HG03460 (cell line): Measurements from ENCODE around the gene SHISAL1.

ENCODE experiments used
- ATAC-seq: cut with Tn5 transposase; IDR thresholded peaks from one replicate; pipeline ENCODE4 v1.9.1; 2021; ENCODE audit not compliant: unreplicated experiment

Gene SHISAL1

DNA sequence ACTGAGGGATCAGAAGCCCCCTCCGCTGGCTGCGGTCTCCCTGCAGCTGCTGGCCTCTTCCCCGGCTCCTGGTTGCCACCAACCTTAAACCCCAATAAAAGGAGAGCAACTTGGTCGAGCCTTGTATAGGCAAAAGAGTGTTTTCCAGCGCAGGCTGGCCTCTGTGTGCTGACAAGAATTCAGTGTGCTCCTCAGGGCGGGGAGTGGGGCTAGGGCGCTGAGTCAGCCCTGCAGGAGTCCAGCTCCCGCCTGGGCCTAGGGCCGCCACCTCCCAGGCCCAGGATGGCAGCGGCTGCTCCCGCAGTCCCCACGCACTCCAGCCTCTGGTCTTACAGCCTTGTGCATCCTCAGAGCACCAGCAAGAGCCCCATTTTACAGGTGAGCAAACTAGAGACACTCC is at the start of gene SHISAL1:
TSS of gene SHISAL1 (minus strand) at position 186 of the 400 bp plus-strand sequence. CDS start 12,006 bp downstream, outside the sequence.
- ATAC-seq: no peak

DNA sequence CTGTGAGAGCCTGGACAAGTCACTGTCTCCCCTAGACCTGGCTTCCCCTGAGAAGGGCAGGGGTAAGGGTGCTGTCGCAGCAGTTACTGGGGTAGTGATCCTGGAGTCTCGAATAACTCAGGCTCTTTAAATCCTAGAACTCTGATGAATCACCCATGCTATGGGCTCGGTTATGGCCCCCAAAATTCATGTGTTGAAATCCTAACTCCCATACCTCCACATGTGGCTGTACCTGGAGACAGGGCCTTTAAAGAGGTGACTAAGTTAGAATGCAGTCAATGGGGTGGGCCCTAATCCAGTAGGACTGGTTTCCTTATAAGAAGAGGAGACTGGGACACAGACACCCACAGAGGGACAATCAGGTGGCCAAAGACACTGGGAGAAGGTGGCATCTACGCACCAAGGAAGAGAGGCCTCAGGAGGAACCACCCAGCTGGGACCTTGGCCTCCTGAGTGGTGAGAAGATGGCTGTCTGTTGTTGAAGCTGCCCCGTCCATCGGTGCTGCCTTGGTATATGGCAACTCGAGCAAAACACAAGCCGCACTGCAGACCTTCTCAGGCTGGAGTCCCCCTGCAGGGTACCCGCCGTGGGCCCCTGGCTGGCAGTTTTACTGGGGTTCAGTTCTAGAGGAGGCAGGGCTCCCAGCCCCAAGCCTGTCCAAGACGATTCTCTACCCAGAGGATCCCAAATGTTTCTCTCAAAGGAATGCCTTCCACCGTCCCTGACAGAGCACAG is 48.8 kb upstream of the SHISAL1 start:
- ATAC-seq: no peak

DNA sequence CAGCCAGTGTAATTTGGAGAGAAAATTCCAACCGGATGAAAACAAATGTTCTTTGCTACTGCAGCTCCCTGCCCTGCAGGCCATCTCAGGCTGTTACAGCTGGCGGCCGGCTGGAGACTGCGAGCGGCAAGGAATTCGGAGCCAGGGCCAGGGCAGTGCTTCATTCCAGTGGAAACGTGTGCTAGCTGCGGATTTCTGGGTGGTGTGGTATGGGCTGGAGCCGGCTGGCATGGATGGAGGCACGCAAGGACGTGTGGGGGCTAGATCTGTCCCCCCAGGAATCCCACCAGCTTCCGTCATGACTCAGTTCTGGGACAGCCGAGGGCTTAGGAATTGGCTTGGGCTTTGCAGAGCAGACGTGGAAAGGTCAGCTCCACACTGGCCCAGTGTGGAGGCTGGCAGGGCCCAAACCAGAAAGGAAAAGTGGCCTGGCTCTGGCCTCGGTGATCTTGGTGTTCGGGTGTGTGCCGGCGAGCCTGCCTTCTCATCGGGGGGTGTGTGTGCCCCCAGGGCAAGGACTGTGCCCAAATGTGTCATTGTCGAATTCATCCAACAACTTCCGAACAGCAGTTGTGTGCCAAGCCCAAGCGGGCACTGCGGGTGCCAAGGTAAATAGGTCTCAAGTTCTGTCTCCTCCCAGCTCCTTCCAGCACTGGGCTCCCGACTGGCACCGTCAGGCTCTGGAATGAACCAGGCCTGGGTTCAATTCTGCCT is 48.1 kb upstream of the SHISAL1 start:
- ATAC-seq: no peak

DNA sequence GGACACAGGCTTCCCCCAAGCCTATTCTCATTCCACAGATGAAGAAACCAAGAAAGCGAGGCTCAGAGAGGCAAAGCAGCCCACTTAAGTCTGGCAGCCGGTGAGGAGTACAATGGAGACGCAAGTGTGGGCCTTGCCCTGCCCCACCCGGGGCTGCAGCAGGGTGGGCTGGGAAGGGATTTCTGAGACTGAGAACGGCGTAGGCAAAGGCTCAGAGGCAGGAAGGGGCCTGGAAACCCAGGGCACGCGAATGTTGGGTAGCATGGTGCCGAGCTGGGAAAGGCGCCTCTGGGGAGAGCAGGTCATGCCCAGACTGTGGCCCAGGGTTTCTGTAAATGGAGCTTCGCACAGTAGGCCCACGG is 47.5 kb upstream of the SHISAL1 start:
- ATAC-seq: no peak

DNA sequence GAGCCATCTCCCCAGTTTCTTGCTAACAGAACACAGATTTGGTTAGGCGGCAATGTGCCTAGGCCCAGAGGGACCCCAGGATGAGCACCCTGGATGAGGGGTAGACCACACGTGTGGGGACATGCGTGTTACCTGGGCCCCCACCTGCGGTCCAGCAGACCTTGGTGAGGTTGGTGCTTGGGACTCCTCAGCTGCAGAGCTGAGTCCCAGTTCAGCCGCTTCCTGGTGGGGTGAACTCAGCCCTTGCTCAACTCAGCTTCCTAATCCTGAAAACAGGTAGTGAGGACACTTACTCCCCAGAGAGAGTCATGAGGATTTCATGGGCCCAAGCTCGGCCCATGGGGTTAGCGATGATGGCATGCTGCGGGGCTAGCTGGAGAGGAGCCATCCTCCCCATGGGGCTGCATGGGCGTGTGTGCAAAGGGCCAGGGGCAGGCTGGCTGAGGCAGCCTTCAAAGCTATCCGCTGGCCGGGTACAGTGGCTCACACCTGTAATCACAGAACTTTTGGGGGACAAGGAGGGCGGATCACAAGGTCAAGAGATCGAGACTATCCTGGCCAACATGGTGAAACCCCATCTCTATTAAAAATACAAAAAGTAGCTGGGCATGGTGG is 46.9 kb upstream of the SHISAL1 start:
- no peak for ATAC-seq

DNA sequence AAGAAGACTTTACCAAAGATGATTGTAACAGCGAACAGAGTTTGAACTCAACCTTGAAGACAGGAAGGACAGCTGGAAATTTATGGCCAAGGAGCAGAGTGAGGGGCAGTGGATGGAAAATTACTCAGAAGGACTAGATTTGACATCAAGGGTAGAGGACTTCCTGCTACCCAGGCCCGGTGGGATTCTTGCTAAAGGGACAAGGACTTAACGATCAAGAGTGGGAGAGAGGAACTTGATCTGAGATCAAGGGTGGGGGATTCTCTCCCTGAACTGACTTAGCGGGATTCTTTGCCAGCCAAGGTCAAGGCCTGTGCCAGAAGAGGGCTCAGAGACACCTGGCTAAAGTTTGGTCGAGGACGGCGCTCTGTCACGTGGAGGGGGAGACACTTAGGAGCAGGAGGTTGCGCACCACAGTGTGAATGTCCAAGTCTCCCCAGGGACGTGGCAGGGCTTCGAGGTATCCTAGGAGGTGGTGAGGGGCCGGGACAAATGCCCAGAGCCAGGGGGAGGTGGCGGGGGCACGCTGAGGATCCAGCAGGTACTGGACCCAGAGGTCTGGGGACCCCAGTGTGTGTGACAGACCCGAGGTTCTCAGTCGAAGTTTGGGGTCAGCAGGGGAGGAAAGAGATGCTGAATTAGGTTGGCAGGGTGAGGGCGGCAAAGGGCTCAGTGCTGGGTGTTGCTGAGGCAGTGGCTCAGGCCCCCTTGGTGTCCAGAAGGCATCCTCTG is 46.1 kb upstream of the SHISAL1 start:
- no peak for ATAC-seq

DNA sequence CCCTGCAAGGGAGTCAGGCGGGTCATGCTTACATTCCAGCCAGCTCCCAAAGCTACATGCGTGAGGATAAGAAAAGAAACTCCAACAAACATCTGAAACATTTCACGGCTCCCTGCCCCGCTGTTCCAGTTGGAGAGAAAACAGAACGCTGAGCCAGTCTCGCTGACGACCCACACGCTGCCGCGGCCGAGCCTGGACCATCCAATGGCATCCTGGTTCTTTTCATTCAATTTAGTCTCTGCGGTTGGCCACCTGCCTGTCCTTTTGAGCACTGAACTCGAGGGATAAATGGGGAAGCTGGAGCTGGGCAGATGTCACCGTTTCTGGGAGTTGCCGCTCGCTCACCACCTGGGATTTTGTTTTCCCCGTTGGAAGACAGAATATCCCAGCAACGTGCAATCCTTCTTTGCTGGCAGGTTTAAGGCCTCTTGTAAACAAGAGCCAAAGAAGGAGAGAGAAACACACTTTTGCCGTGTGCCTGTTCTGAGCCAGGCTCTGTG is 45.3 kb upstream of the SHISAL1 start:
- no peak for ATAC-seq

DNA sequence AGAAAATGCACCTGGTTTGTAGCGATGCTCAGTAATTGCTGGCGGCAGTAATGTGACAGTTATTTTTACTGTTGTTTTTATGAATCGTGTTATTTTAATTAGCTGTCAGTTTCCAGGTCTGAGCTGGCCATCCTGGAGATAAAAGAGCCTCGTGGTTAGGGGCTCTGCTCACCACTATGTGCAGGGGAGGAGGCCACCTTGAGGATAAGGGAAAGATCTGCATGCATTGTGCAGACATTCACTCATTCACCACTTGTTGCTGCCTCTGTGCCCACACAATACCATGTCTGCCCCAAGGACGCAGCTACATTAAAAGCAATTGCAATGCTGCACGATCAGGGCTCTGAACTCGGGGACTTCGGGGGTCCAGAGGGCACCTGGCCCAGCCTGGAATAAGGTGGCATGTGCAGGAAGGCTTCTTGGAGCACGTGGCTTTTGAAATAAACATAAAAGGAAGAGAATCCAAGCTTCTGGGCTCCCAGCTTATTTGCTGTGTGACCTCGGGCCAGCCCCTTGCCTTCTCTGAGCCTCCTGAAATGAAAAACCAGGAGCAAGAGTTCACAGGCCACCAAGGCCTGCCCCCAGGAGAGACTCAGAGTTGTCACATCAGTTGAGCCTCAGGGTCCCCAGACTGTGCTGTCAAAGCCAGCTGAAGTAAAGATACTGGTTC is 44.7 kb upstream of the SHISAL1 start:
- no peak for ATAC-seq

DNA sequence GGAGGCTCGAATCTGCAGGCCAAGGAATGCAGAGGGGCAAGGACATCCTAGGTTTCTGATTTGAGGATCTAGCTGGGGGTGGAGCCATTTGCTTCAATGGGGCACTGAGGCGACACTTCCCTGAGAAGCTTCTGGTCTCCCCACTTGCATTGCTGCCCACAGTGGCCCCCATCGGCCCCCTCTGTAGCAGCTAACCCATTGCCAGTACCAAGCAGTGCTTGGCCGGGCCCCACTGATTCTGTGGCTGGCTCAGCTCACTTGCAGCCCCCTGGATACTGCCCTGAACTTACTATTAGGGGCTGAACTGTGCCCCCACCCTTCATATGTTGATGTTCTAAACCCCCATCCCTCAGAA is 42.9 kb upstream of the SHISAL1 start:
- ATAC-seq: no peak

DNA sequence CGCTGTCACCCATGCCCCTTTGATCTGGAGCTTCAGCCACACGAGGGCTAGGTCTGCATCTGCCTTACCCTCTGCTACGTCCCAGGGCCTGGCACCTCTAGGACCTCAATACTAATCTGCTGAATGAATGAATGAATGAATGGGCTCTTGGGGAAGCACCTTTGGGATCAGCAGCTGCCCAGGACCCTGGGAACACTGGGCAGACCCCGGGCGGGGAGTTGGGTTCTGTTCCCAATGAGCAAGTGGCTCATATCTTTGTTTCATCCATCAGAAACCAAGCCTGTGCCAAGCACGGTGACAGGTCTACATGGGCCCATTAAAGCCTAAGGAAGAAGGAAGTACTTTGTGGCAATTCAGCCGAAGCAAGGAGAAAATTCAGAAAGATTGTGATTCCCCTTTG is 41.5 kb upstream of the SHISAL1 start:
- no peak for ATAC-seq

DNA sequence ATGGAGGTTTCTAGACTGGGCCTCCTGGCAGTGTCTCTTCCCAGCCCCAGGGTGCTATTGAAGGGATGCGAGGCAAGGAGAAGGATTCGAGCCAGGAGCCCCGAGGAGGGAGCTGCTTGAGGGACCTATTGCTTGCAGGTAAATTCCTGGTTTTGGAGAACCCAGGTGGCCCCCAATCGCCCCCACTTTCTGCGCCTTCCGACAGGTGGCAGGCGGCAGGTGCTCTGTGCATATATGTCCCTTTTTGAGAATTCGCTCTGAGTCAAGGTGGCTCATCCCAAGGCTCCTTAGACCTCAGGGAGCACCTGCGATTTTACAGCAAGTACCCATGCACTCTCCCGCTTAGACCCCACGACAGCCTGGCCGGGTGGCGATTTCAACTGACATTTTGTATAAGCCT is 40.3 kb upstream of the SHISAL1 start:
- no peak for ATAC-seq

DNA sequence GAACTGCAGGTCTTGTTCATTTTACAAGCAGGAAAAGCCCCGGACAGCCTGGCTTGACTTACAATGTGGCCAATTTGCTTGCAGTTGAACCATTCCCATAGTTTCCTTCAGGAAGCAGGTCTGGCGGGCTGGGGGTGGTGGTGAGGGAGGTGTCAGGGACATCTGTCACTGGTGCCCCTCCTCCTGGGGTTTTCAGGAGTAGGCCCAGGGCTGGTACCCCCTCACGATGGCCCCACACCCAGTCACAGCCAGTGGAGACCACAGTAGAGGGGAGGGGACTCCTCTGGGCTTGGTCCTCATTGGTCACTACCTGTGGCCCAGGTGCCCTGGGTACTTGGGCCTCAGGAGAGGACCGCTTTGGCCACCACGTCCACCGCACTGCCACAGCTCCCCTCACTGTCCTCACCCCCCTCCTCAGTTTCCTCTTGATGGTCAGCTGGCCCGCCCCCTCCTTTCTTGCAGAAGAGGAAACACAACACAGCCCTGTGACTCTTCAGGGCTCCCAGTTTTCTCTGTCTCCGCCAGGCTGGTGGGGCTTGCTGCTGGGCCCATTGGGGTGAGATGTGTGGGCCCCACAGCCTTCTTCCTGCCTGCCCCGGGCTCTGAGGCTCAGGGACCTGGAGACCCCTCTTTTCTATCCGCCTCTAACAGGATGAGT is 39.8 kb upstream of the SHISAL1 start:
- no peak for ATAC-seq

DNA sequence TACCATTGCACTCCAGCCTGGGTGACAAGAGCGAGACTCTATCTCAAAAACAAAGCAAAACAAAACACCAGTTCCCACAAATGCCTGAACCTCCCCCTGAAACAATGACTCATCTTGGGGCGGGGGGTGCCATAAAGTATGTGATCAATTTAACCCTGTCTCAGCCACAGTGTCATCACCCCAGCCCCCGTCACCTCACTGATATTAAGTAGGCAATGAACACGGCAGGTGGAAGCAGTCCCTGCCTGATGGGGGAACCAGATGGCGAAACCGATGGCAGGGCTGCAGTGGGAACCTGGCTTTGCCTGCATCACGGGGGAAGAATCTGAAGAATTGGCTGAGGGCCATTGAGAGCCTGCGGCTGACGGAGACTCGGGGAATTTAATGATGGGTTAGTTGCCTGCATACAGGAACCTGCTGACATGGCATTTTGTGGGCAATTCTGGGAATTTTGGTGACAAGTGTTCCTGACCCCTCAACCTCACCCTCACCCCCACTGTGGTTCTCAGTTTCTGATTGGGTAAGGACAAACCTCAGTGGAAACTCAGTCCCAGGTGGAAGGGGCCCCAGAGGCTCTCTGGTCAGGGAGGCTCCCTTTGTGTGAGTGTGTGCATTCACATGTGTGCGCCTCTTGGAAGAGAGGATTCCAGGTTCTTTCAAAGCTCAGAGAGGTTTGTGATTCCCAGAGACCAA is 39.1 kb upstream of the SHISAL1 start:
- no peak for ATAC-seq

DNA sequence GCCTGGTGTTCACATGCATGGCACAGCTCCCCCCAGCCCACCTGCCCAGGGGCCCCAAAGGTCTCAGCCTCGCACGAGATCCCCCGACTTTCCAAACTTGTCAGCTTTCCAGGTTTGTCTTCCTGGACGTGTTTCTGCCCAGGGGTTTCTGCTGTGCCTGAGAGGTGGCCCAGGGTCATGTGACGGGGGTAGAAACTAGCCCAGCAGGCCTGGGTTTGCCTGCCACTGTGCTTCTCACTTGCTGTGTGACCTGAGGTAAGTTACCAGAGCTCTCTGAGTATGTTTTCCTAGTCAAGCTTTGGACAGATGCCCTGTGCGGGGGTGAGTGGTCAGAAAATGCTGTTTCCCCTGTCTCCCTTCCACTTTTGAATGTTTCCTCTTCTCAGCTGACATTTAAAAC is 38.3 kb upstream of the SHISAL1 start:
- ATAC-seq: no peak

DNA sequence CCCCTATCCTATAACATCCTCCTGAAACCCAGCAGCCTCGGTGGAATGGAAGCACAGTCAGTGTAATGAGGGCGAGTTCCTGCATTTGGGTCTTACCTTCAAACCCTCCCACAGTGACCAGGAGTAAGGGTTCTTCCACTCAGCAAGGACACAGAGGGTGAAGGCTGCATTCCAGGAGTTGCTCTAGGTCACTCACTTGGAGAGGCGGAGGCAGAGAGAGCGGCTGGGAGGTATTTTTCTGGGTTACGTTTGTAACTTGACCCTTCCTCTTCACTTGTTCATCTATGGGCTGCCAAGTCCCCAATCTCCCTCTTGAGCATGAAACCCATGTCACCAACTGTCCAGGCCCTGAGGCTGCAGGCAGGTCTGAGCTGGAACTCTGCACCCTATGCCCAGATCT is 36.8 kb upstream of the SHISAL1 start:
- no peak for ATAC-seq

DNA sequence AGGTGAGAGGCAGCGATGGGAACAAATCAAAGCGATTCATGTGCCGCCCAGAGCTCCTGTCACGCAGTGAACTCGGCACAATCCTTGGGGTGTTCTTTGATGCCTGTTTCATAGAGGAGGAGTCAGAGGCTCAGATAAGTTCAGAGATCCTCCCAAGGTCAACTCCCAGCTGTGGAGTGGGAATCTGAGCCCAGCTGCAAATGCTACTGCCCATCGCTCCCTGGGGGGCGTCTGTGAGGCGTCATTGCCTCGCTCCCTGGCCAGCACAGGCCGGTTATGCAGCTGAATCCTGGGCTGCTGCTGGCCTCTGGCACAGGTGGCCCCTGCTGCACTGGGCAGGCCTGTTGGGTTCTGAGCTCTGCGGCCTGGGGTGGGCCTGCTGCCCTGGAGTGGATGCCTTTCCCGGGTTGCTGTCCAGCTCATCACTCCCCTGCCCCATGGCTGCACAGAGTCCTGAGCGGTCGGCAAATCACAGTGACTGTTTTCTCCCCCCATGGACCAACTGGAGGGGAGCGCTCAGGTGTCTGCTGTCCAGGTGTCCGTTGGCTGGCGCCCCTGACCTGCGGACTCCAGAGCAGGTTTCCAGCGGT is 36.3 kb upstream of the SHISAL1 start:
- no peak for ATAC-seq

DNA sequence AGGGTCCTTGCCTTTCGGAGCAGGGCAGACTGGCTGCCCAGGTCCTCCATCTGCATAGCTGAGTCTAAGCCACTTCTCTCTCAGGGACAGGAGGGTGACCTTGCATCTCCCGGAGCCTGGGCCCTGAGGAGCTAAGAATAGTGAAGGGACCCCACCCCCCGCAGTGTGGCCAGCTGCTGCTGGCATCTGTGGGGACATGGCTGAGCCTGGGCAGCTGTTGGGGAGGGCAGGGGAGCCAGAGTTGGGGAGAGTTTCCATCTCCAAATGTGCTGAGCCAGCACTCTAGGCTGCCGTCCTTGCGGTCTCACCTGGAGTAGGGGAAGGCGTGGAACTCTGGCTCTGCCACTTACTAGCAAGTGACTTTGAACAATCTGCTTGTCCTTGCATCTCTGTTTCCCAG is 34.8 kb upstream of the SHISAL1 start:
- ATAC-seq: no peak

DNA sequence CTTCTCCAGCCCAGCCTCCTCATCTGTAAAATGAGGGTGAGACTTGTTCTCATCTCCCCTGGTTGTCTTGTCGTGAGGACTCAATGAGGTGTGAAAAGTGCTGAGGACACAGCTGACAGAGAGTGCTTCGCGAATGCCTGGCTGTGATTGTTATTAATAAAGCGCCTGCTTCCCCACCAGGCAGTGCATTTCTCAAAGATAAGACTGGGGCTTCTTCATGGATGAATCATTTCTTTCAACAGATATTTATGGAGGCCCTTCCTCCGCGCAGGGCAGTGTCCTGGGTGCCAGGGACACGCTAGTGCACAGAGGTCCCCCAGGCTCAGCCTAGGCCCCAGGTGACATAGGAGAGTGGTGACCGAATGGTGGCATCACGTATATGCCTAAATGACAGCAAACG is 34.3 kb upstream of the SHISAL1 start:
- no peak for ATAC-seq

DNA sequence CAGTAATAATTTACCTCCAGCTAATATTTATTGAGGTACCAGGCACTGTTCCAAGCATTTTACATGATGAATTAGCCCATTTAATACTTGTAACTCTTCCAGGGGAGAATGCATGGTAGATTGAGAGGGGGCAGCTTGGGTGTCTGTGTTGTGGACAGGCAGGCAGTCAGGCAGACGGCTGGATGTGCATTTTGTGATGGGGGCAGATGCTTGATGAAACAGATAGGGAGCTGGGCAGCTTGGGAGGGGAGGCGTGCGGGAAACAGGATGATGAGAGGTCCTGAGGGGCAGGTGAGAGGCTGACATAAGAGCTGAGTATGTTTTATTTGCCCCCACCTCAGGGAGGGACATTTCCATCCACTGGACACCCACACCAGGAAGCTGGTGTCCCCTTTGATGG is 33.1 kb upstream of the SHISAL1 start:
- no peak for ATAC-seq

DNA sequence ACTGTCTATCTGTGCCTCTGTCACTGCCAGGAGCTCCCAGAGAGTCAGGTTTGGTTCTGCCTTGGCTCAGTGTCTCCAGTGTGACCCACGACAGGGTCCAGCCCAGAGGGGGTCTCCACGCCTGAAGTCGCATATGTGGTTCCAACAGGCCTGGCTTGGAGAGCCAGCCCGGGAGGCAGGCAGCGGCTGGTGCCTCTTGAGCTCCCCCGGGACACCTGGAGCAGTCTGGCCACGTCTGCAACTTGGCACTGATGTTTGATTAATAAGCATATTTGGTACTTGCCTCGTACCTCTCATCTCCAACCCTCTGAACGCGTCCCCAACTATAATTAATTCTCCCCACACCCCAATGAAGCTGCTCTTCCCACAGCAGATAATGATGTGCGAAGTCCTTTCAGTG is 31.7 kb upstream of the SHISAL1 start:
- no peak for ATAC-seq
